Astrocyte of the spinal cord (primary cell): ENCODE data around the gene DISP3.

ENCODE experiments used
- DNase-seq: peaks from one replicate; pipeline ENCODE4 v3.0.0; 2011; ENCODE audit warnings: low read depth, low spot score
- H3K4me3 ChIP-seq: 2 replicates; pipeline ENCODE4 v1.5.1; 2011; ENCODE audit warnings: low read depth, mild to moderate bottlenecking, low read length, moderate library complexity
- CTCF ChIP-seq: IDR thresholded peaks from 2 replicates; pipeline ENCODE4 v1.5.1; 2012; ENCODE audit warnings: low read depth, mild to moderate bottlenecking, low read length, inconsistent platforms
- in situ Hi-C: cut with HindIII; loops from 2 replicates; pipeline ENCODE4 v1.10.0; 2017; ENCODE audit warnings: low sequenced_read_pairs

Gene DISP3

DNA sequence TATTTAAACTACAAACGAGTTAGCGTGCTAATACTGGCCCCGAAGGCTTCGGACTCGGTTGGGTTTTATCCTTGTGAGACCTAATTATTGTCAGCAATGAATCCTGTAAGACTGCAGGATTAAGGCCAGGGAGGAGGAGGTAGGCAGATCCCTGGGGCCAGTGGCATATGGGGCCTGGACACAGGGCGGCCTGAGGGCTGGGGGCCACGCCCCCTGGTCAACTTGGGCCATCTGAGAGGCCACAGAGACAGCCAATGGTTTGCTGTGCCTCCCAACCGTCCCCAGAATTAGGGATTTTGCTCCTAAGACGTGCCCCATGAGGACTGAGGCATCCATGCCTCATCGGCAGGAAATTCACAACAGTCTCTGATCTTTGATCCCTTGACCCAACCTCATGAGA lies 31.1 kb upstream of the DISP3 start:
- DNase-seq: no peak
- no peak for TF ChIP-seq CTCF
- no peak overlapping the region for H3K4me3 ChIP-seq
- in situ Hi-C loops: no loop called here

- no peak for TF ChIP-seq CTCF
- no peak for DNase-seq
- in situ Hi-C loops: no loop called here
- no peak overlapping the region for H3K4me3 ChIP-seq
These were observed 30.4 kb upstream of the DISP3 start for GRCh38 chr1:11448373-11449099.

DNA sequence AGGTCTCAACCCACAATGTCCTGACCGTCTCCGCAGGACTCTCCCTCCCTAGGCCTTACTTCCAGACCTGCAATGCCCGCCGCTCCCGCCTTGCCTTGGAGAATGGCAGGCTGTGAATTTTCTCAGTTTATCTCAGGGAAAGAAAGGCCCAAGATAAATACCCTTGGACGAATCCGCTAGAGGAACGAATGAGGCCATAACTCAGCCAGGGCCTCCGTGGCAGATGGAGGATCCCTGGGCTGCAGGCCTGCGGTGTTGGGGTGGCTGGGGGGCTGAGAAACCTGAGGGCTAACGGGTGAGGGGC lies 29.9 kb upstream of the DISP3 start:
- in situ Hi-C loops: no loop called here
- TF ChIP-seq CTCF: no peak
- no peak overlapping the region for H3K4me3 ChIP-seq
- no peak for DNase-seq

- in situ Hi-C loops: no loop called here
- TF ChIP-seq CTCF: no peak
- no peak for DNase-seq
- H3K4me3 ChIP-seq: no peak overlapping the region
These were observed 28.6 kb upstream of the DISP3 start for GRCh38 chr1:11450310-11450709.

GRCh38 chr1:11453742-11454491 lies 25.0 kb upstream of the DISP3 start:
- in situ Hi-C loops: no loop called here
- DNase-seq: no peak
- H3K4me3 ChIP-seq: no peak overlapping the region
- TF ChIP-seq CTCF: no peak

DNA sequence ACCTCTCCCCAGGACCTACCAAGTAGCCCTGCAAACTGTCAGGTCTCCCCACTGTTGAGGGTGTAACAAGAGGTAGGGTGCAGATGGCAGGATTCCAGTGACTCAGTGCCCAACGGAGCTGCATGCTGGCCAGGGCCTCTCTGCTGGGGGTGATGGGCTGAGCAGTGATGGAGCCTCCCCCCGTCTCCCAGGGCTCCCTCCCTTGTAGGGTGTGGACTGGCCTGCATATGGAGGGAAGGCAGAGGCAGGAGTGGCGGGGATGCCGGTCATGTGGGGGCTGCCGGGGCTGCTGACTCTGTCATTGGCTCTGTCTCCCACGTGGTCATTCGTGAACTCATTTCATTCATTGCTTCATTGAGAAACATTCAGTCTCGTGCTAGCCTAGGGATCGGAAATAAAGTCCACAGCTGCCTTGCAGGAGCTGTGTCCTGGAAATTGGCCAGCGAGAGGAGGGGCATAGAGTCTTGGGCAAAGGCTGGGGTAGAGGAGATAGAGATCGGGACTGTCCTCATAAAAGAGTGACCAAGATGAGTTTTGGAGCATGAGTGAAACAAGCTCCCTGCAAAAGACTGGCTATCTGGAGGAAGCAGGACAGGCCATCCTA lies 22.9 kb upstream of the DISP3 start:
- no peak for TF ChIP-seq CTCF
- no peak for DNase-seq
- in situ Hi-C loops: no loop called here
- H3K4me3 ChIP-seq: no peak overlapping the region
